Panc1 (cell line): ENCODE results near the gene SLC2A2.

ENCODE experiments used
- CTCF ChIP-seq: fragments of 450-650 bp; IDR thresholded peaks from 2 replicates; pipeline ENCODE4 v1.5.1; 2017; ENCODE audit warnings: mild to moderate bottlenecking
- TCF7L2 ChIP-seq: IDR thresholded peaks from 2 replicates; pipeline ENCODE4 v1.6.1; 2011; ENCODE audit warnings: mild to moderate bottlenecking, low read depth, low read length, inconsistent platforms

- no peak for TF ChIP-seq TCF7L2
- no peak for TF ChIP-seq CTCF
Observed at GRCh38 chr3:170992854-170993253, 33.7 kb downstream of the SLC2A2 start.
